Right lobe of liver (tissue), 4 donors: ENCODE measurements around the gene ZNF827.

Experiments
- CTCF ChIP-seq, 4 donors: fragments of 200-600 bp in 3 of 4; fragments of 450-650 bp in 1 of 4; IDR thresholded peaks; one replicate each; pipeline versions ENCODE4 v1.5.1 to v1.8.0; 2016 to 2022; ENCODE audit warnings: antibody characterized with exemption in 4 of 4, mild to moderate bottlenecking in 2 of 4
- POLR2A ChIP-seq: fragments of 450-650 bp; IDR thresholded peaks from one replicate; pipeline ENCODE4 v1.6.1; 2017; ENCODE audit warnings: antibody characterized with exemption, mild to moderate bottlenecking
- donor health status: DM: no; HTN: no; CAD: no.
- donor health status: DM: no; HTN: no; CAD: no.
- donor health status: DM: no; HTN: yes; CAD: no.

GRCh38 chr4:145868637-145869409, 69.8 kb downstream of the ZNF827 start:
- TF ChIP-seq CTCF (IDR thresholded peaks at IDR 0.05) (peak in 2 of 4 donors; percentile 11 to 18), POLR2A (no peak)
